ENCODE results near the gene BHLHE23. TPM values are rescaled to one million over a fixed set of nuclear protein-coding genes. Genes with fewer than 3 reads are reported as not detected.

The BHLHE23 gene
- polyA plus RNA-seq, 1 of the 3 experiments (the other 2 are of a cell fraction) = not detected

GRCh38 chr20:63055575-63056235 lies 48.9 kb upstream of the BHLHE23 start:
- no peak overlapping the region for H3K4me2 ChIP-seq
- H3K36me3 ChIP-seq (replicated peaks in 1 of 2; ENCODE audit: control insufficient read depth in 1 of 2, insufficient read depth in 2 of 2, low read length in 1 of 2) = no peaks in the 10 kb centered on the region
- H3K9ac ChIP-seq = no peak overlapping the region
- TF ChIP-seq, protein P1, sequence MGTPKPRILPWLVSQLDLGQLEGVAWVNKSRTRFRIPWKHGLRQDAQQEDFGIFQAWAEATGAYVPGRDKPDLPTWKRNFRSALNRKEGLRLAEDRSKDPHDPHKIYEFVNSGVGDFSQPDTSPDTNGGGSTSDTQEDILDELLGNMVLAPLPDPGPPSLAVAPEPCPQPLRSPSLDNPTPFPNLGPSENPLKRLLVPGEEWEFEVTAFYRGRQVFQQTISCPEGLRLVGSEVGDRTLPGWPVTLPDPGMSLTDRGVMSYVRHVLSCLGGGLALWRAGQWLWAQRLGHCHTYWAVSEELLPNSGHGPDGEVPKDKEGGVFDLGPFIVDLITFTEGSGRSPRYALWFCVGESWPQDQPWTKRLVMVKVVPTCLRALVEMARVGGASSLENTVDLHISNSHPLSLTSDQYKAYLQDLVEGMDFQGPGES (IDR thresholded peaks at IDR 0.05; ENCODE audit: low read depth, low read length) = no peak
- TF ChIP-seq MEF2A (IDR thresholded peaks at IDR 0.05; ENCODE audit: borderline replicate concordance, low read depth) = no peak
- no peak for TF ChIP-seq PBX3 (IDR thresholded peaks at IDR 0.05)
- TF ChIP-seq, protein P2, sequence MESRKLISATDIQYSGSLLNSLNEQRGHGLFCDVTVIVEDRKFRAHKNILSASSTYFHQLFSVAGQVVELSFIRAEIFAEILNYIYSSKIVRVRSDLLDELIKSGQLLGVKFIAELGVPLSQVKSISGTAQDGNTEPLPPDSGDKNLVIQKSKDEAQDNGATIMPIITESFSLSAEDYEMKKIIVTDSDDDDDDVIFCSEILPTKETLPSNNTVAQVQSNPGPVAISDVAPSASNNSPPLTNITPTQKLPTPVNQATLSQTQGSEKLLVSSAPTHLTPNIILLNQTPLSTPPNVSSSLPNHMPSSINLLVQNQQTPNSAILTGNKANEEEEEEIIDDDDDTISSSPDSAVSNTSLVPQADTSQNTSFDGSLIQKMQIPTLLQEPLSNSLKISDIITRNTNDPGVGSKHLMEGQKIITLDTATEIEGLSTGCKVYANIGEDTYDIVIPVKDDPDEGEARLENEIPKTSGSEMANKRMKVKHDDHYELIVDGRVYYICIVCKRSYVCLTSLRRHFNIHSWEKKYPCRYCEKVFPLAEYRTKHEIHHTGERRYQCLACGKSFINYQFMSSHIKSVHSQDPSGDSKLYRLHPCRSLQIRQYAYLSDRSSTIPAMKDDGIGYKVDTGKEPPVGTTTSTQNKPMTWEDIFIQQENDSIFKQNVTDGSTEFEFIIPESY (IDR thresholded peaks at IDR 0.05; ENCODE audit: borderline replicate concordance, low read depth) = no peak
- no peak for TF ChIP-seq EP300 (IDR thresholded peaks at IDR 0.05; ENCODE audit: borderline replicate concordance in 1 of 2, low read depth in 1 of 2, low read length in 1 of 2)
- TF ChIP-seq MXI1 (IDR thresholded peaks at IDR 0.05; ENCODE audit: low read depth, low read length) = no peak
- TF ChIP-seq SIN3A (IDR thresholded peaks at IDR 0.05; ENCODE audit: borderline replicate concordance, low read depth, low read length) = no peak
- TF ChIP-seq RCOR1 (IDR thresholded peaks at IDR 0.05; ENCODE audit: low read length) = no peak
- no peak for TF ChIP-seq GABPA (IDR thresholded peaks at IDR 0.05; ENCODE audit: low read depth)
- TF ChIP-seq CHD2 (IDR thresholded peaks at IDR 0.05; ENCODE audit: low read length, partially characterized antibody) = no peak
- no peak for TF ChIP-seq MAX (IDR thresholded peaks at IDR 0.05; ENCODE audit: low read depth)
- no peak for TF ChIP-seq TAF1 (IDR thresholded peaks at IDR 0.05; ENCODE audit: borderline replicate concordance, low read depth, low read length)
- no peak overlapping the region for H2AFZ ChIP-seq (ENCODE audit: low read depth)
- 13% methylated on average over 8 of the region's 15 CpGs for WGBS (ENCODE audit: low lambda C conversion rate)
- POLR2A ChIA-PET = no interaction called here
- H3K27me3 ChIP-seq (ENCODE audit: insufficient read depth) = peaks cover 13% of the 10 kb centered on the region; the same call in 1 of the 2 replicates
- H3K4me1 ChIP-seq (ENCODE audit: control insufficient read depth in 1 of 2, insufficient read depth in 2 of 2, low read depth in 1 of 2, low read length in 1 of 2) = peaks cover 0 to 12% of the 10 kb centered on the region in 2 experiments; a peak in 1 of 4 replicates
- H3K9me2 ChIP-seq = no peaks in the 10 kb centered on the region
- H3K79me2 ChIP-seq (ENCODE audit: insufficient read depth) = no peaks in the 10 kb centered on the region
- H3K4me3 ChIP-seq (ENCODE audit: low read depth in 2 of 2, low read length in 1 of 2) = no peak overlapping the region
- DNase-seq = no peak
- CTCF ChIA-PET = interaction anchor here (0.6 to 5.1 kb wide), 41 partner anchors 9 to 325 kb away, joined by 3 to 89 read pairs (median 4); partner anchors contain the start of gene YTHDF1
- H4K20me1 ChIP-seq (ENCODE audit: insufficient read depth) = no peaks in the 10 kb centered on the region
- H3K27ac ChIP-seq (ENCODE audit: low read depth in 2 of 2, low read length in 1 of 2) = no peak overlapping the region
- peaks cover 9% of the 10 kb centered on the region for H3F3A ChIP-seq (replicated peaks; ENCODE audit: insufficient read depth)
- H3K9me3 ChIP-seq = no peaks in the 10 kb centered on the region

Data from SK-N-SH (cell line).